HT-29 (cell line): ENCODE measurements around the gene SPATA2L. TPM values are rescaled to one million over a fixed set of nuclear protein-coding genes. Genes with fewer than 3 reads are reported as not detected.

Source experiments
- DNase-seq: peaks from one replicate; pipeline ENCODE4 v3.0.0-alpha.2; 2015; ENCODE audit warnings: low spot score
- total RNA-seq: library from RNA; depleted of rRNA; stranded (reverse); fragments of >200 nt; shearing (Covaris generic); gene quantifications from 2 replicates; pipeline ENCODE4 v1.2.3, GENCODE V29; 2014; rRNA removed

Gene SPATA2L
- total RNA-seq, 1 experiment from 2014 or later, result 83.7 TPM

DNA sequence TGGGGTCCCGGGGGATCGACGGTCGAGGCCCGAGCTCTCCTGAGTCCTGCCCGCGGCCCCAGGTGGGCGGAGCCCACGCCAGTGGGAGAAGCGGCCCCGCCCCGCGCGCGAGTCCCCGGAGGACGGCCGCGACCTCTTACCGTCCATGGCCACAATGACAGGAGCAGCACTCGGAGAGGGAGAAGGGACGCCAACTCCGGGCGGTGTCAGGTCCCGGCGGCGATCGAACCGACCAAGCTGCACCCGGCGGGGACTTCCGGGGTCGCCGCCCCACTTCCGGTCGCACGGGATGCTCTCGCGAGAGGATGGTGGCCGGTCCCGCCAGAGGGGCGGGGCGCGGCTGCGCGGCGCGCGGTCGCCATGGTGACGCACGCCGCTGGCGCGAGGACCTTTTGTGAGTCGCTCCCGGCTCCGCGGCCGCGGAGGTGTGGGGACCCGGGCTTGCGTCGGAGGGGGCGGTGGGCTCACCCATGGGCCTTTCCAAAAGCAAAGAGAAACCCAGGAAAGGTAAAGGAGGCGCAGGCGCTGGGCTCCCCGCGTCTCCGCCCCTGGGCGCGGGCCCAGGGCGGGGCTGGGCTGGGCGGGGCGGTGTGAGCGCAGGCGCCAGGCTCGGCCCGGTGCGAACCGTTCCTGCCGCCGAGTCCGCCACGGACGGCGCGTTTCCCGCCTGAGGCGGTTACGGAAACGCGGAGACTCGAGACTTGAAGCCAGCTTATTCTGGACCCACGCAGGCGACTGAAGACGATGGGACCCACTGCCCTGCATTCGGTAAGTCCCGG is 43.9 kb downstream of the SPATA2L start, which contains the start of the genes CHMP1A and SPATA33:
Gene CHMP1A (minus strand): TSS at position 267 of the 779 bp plus-strand sequence. CDS start 120 bp downstream, at position 147.
Gene SPATA33 (plus strand): TSS at position 395 of the 779 bp plus-strand sequence. CDS start 76 bp downstream, at position 471.
- peak; percentile 92 for DNase-seq

GRCh38 chr16:89656435-89657121 is 44.9 kb downstream of the SPATA2L start:
- DNase-seq, result no peak

GRCh38 chr16:89655062-89655643 is 46.4 kb downstream of the SPATA2L start:
- no peak for DNase-seq

- no peak for DNase-seq
These were observed 47.7 kb downstream of the SPATA2L start for GRCh38 chr16:89653656-89654295.

DNA sequence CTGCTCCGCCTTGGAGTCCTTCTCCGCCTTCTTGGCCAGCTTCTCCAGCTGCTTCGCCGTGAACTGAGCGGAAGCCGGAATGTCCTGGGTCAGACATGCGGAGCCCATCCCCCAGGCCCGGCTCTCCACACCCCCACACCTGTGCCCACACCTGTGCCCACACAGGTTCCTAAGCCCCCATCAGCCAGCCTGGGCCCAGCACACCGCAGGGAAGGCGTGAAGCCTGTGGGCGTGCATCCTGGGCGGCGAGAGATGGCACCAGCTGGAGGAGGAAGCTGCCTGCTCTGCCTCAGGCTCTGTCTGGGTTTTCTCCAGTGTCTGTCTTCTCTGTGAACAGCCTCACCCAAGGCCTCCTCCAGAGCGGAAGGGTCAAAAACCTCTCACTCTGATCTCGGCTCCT is 49.9 kb downstream of the SPATA2L start:
- DNase-seq, result no peak

- DNase-seq, result no peak
These were observed 54.6 kb downstream of the SPATA2L start for GRCh38 chr16:89646906-89647305.

Other genes starting within 250 kb of the SPATA2L start
- gene ANKRD11, start 211.1 kb downstream of the SPATA2L start, total RNA-seq, result 92.5 and 122 TPM in 2 replicates
- 150 and 162 TPM in 2 replicates for gene SPG7, start 193.3 kb downstream of the SPATA2L start, total RNA-seq
- gene RPL13, start 141.0 kb downstream of the SPATA2L start, total RNA-seq, result 8,222 and 8,866 TPM in 2 replicates
- gene CPNE7, start 125.9 kb downstream of the SPATA2L start, total RNA-seq, result 16.5 and 23.8 TPM in 2 replicates
- 81.5 and 82.2 TPM in 2 replicates for gene DPEP1, start 88.1 kb downstream of the SPATA2L start, total RNA-seq
- 216 and 243 TPM in 2 replicates for gene CHMP1A, start 44.0 kb downstream of the SPATA2L start, total RNA-seq
- gene SPATA33, start 43.9 kb downstream of the SPATA2L start, total RNA-seq, result 12.5 and 17.1 TPM in 2 replicates
- gene CDK10, start 15.0 kb downstream of the SPATA2L start, total RNA-seq, result 107 and 116 TPM in 2 replicates
- 11.7 and 19.1 TPM in 2 replicates for gene VPS9D1, start 19.2 kb upstream of the SPATA2L start, total RNA-seq
- gene ZNF276, start 19.8 kb upstream of the SPATA2L start, total RNA-seq, result 48.0 and 48.3 TPM in 2 replicates
- 92.6 and 100 TPM in 2 replicates for gene FANCA, start 114.9 kb upstream of the SPATA2L start, total RNA-seq
- 25.2 and 30.4 TPM in 2 replicates for gene SPIRE2, start 126.8 kb upstream of the SPATA2L start, total RNA-seq
- gene TCF25, start 171.9 kb upstream of the SPATA2L start, total RNA-seq, result 136 and 161 TPM in 2 replicates
- gene MC1R, start 217.2 kb upstream of the SPATA2L start, total RNA-seq, result 5.2 and 5.3 TPM in 2 replicates
- gene TUBB3, start 221.6 kb upstream of the SPATA2L start, total RNA-seq, result 8.7 and 8.8 TPM in 2 replicates
- gene DEF8, start 247.1 kb upstream of the SPATA2L start, total RNA-seq, result 207 and 227 TPM in 2 replicates